ENCODE measurements around the gene ZFP36.

ZFP36 gene

DNA sequence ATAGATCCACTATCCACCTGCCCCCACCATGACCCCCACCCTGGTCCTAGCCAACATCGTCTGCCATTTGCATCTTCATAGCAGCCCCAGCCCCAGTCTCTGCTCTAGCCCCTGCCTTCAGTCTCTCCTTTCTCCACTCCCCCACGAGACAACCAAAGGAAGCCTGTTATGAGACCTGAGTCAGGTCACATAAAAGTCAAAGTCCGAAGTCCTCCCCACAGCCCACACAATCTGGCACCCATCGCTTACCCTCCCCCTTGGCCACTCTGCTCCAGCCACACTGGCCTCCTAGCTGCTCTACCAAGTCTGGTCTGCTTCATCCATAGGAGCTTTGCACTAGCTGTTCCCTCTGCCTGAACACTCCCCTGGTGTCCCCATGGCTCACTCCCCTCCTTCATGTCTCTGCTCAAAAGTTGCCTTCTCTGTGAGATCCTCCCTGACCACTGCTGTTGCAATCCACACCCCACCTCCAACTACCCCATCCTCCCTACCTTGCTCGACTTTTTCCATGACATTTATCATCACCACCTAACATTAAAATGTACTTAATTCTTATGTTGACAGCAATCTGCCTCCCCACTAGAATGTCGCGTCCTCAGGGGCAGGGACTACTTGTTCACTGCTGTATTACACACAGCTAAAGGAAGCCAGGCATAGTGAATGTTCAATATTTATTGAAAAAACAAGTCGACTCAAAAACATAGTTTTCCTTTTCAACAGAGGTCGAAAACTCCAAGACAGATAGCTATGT lies 4.6 kb downstream of the ZFP36 start:
- TF ChIP-seq EZH2phosphoT487 (IDR thresholded peaks at IDR 0.05; ENCODE audit: borderline replicate concordance, low read length) (no peak), CTCF (IDR thresholded peaks at IDR 0.05; ENCODE audit: low read depth, low read length, poor library complexity, severe bottlenecking) (no peak)
- H3K4me3 ChIP-seq (ENCODE audit: low read length) = peak overlapping the region; percentile 99
- H3K4me1 ChIP-seq (ENCODE audit: control insufficient read depth, low read length) = peaks cover 43% of the 10 kb centered on the region
- peak overlapping the region; percentile 97 for H3K27ac ChIP-seq (ENCODE audit: low read depth, low read length)
- peaks cover 11% of the 10 kb centered on the region for H4K20me1 ChIP-seq (ENCODE audit: control insufficient read depth, insufficient read depth, low read depth, low read length)
- H3K79me2 ChIP-seq (ENCODE audit: control insufficient read depth, low read length) = peaks cover 57% of the 10 kb centered on the region
- peaks cover 32% of the 10 kb centered on the region for H3F3A ChIP-seq (ENCODE audit: control insufficient read depth, insufficient read depth)
- no peaks in the 10 kb centered on the region for H3K9me2 ChIP-seq (replicated peaks; ENCODE audit: control insufficient read depth, low read length)
- H3K9me3 ChIP-seq (ENCODE audit: control insufficient read depth, insufficient read depth, low read length) = no peaks in the 10 kb centered on the region
- H3K36me3 ChIP-seq (ENCODE audit: control insufficient read depth, low read length) = peaks cover 38% of the 10 kb centered on the region
- H3K4me2 ChIP-seq (ENCODE audit: low read length) = peak overlapping the region; percentile 97
- no peaks in the 10 kb centered on the region for H3K27me3 ChIP-seq (ENCODE audit: control insufficient read depth, low read length)

GRCh38 chr19:39411832-39412099 lies 5.1 kb downstream of the ZFP36 start:
- H4K20me1 ChIP-seq (ENCODE audit: control insufficient read depth, insufficient read depth, low read depth, low read length) = peaks cover 11% of the 10 kb centered on the region
- peaks cover 42% of the 10 kb centered on the region for H3K4me1 ChIP-seq (ENCODE audit: control insufficient read depth, low read length)
- TF ChIP-seq CTCF (IDR thresholded peaks at IDR 0.05; ENCODE audit: low read depth, low read length, poor library complexity, severe bottlenecking) = peak; percentile 96
- TF ChIP-seq EZH2phosphoT487 (IDR thresholded peaks at IDR 0.05; ENCODE audit: borderline replicate concordance, low read length) = no peak
- peak overlapping the region; percentile 97 for H3K27ac ChIP-seq (ENCODE audit: low read depth, low read length)
- peaks cover 37% of the 10 kb centered on the region for H3K36me3 ChIP-seq (ENCODE audit: control insufficient read depth, low read length)
- H3K4me3 ChIP-seq (ENCODE audit: low read length) = peak overlapping the region; percentile 99
- H3K9me3 ChIP-seq (ENCODE audit: control insufficient read depth, insufficient read depth, low read length) = no peaks in the 10 kb centered on the region
- peaks cover 32% of the 10 kb centered on the region for H3F3A ChIP-seq (ENCODE audit: control insufficient read depth, insufficient read depth)
- no peaks in the 10 kb centered on the region for H3K9me2 ChIP-seq (replicated peaks; ENCODE audit: control insufficient read depth, low read length)
- peak overlapping the region; percentile 97 for H3K4me2 ChIP-seq (ENCODE audit: low read length)
- no peaks in the 10 kb centered on the region for H3K27me3 ChIP-seq (ENCODE audit: control insufficient read depth, low read length)
- peaks cover 55% of the 10 kb centered on the region for H3K79me2 ChIP-seq (ENCODE audit: control insufficient read depth, low read length)

- TF ChIP-seq CTCF (IDR thresholded peaks at IDR 0.05; ENCODE audit: low read depth, low read length, poor library complexity, severe bottlenecking) (peak; percentile 96), EZH2phosphoT487 (IDR thresholded peaks at IDR 0.05; ENCODE audit: borderline replicate concordance, low read length) (no peak)
- H3F3A ChIP-seq (ENCODE audit: control insufficient read depth, insufficient read depth) = peaks cover 29% of the 10 kb centered on the region
- peaks cover 50% of the 10 kb centered on the region for H3K79me2 ChIP-seq (ENCODE audit: control insufficient read depth, low read length)
- peak within 1 kb of the TSS; percentile 97 for H3K4me2 ChIP-seq (ENCODE audit: low read length)
- H3K36me3 ChIP-seq (ENCODE audit: control insufficient read depth, low read length) = peaks cover 32% of the 10 kb centered on the region
- peak within 1 kb of the TSS; percentile 99 for H3K4me3 ChIP-seq (ENCODE audit: low read length)
- H3K27ac ChIP-seq (ENCODE audit: low read depth, low read length) = peak within 1 kb of the TSS; percentile 97
- H3K4me1 ChIP-seq (ENCODE audit: control insufficient read depth, low read length) = peaks cover 42% of the 10 kb centered on the region
- H3K9me3 ChIP-seq (ENCODE audit: control insufficient read depth, insufficient read depth, low read length) = no peaks in the 10 kb centered on the region
- H4K20me1 ChIP-seq (ENCODE audit: control insufficient read depth, insufficient read depth, low read depth, low read length) = peaks cover 11% of the 10 kb centered on the region
- no peaks in the 10 kb centered on the region for H3K9me2 ChIP-seq (replicated peaks; ENCODE audit: control insufficient read depth, low read length)
- H3K27me3 ChIP-seq (ENCODE audit: control insufficient read depth, low read length) = no peaks in the 10 kb centered on the region
Observed at GRCh38 chr19:39412100-39412866, 5.6 kb downstream of the ZFP36 start, which contains the start of gene PLEKHG2. TSS of gene PLEKHG2 (plus strand) at chr19:39412669. CDS start at chr19:39414087, 1,418 bp downstream.
